Small intestine (tissue), 7 donors: ENCODE measurements around the gene RBM19. TPM values are rescaled to one million over a fixed set of nuclear protein-coding genes. Genes with fewer than 3 reads are reported as not detected.

Experiments used
- DNase-seq, 2 donors: peaks; one replicate each; pipeline versions ENCODE4 v3.0.0 to v3.0.0-alpha.2; 2013
- FAIRE-seq: peaks from 2 replicates; lab custom pipeline; 2012; peaks lifted over from hg19 to GRCh38; lab: Jason Lieb, UNC
- H3K27ac ChIP-seq, 3 donors: one replicate each; pipeline ENCODE4 v1.5.1; 2013; ENCODE audit warnings: low read length in 2 of 3, mild to moderate bottlenecking in 2 of 3, control low read depth in 1 of 3, inconsistent platforms in 1 of 3, low read depth in 1 of 3, moderate library complexity in 1 of 3
- H3K27me3 ChIP-seq, 3 donors: one replicate each; pipeline ENCODE4 v1.6.1; 2013; ENCODE audit warnings: low read length in 3 of 3, inconsistent platforms in 1 of 3; ENCODE audit not compliant: control insufficient read depth in 3 of 3, insufficient read depth in 3 of 3
- H3K36me3 ChIP-seq, 3 donors: one replicate each; pipeline ENCODE4 v1.6.1; 2013; ENCODE audit warnings: low read length in 3 of 3, inconsistent platforms in 1 of 3, low read depth in 1 of 3, mild to moderate bottlenecking in 1 of 3, moderate library complexity in 1 of 3; ENCODE audit not compliant: control insufficient read depth in 3 of 3, insufficient read depth in 2 of 3
- H3K4me1 ChIP-seq, 3 donors: one replicate each; pipeline ENCODE4 v1.6.1; 2013; ENCODE audit warnings: low read length in 2 of 3, inconsistent platforms in 1 of 3, low read depth in 1 of 3, mild to moderate bottlenecking in 1 of 3, moderate library complexity in 1 of 3; ENCODE audit not compliant: control insufficient read depth in 3 of 3, insufficient read depth in 2 of 3
- H3K4me3 ChIP-seq, 3 donors: one replicate each; pipeline ENCODE4 v1.5.1; 2013; ENCODE audit warnings: low read length in 3 of 3, control low read depth in 1 of 3, inconsistent platforms in 1 of 3, low read depth in 1 of 3, mild to moderate bottlenecking in 1 of 3, moderate library complexity in 1 of 3
- H3K9me3 ChIP-seq, 2 donors: one replicate each; pipeline ENCODE4 v1.6.1; 2013; ENCODE audit warnings: low read depth in 1 of 2, low read length in 1 of 2; ENCODE audit not compliant: control insufficient read depth in 2 of 2, insufficient read depth in 1 of 2
- WGBS, 3 donors: extraction: QIAGEN DNeasy Blood & Tissue Kit; methylation state at CpG; one replicate each; pipeline ENCODE4 v1.1.7; 2013; 5-methylcytosine and 5-hydroxymethylcytosine counted together
- polyA plus RNA-seq, 4 donors: library from polyadenylated mRNA; stranded (reverse) in 3 of 4; unstranded in 1 of 4; fragments of 200-250 nt in 3 of 4; fragments of 120-200 nt in 1 of 4; gene quantifications; one replicate each; pipeline versions ENCODE4 v1.2.1 to v1.2.3, GENCODE V29; 2013
- donor health status: healthy with polysubstance abuse.
- donor health status: control.
- donor health status: control.
- donor health status: Bipolar disorder and iron deficiency.
- donor health status: healthy.

Gene RBM19
- polyA plus RNA-seq, 4 donors: 10.0 to 23.5 (median 14.6) TPM

DNA sequence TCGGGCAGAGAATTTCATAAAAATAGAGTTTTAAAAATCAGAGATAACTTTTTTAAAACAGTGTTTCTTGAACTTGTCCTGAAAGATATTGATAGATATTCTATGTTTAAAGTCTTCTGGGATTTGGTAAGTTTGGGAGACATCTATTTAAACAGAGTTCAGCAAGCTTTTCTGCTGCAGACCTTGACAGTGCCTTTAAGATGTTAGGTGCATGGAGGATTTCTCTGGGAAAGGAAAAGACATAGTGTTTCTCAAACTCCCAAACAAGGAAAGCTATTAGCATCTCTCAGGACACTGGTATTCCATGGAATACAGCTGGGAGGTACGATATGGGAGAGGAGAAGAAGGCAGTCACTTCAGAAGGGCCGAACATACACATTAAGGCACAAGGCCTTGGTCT, 97.8 kb downstream of the RBM19 start:
- Histone ChIP-seq H3K4me1 (no peaks in the 10 kb centered on the region), H3K27me3 (no peaks in the 10 kb centered on the region), H3K9me3 (no peaks in the 10 kb centered on the region), H3K27ac (no peak overlapping the region), H3K4me3 (no peak overlapping the region), H3K36me3 (peaks cover 0 to 5% (median 0%) of the 10 kb centered on the region in 3 donors)
- DNase-seq (no peak), FAIRE-seq (no peak)
- WGBS, 3 donors: 92 to 98% (median 94%) methylated on average over 3 of the region's 3 CpGs

- no peaks in the 10 kb centered on the region for H3K27me3 ChIP-seq
- H3K4me1 ChIP-seq: peaks cover 0 to 2% (median 0%) of the 10 kb centered on the region in 3 donors
- no peaks in the 10 kb centered on the region for H3K9me3 ChIP-seq
- H3K27ac ChIP-seq: no peak overlapping the region
- no peak for FAIRE-seq
- WGBS, 3 donors: 91 to 96% (median 93%) methylated on average over 6 of the region's 6 CpGs
- DNase-seq: no peak
- peaks cover 0 to 5% (median 2%) of the 10 kb centered on the region in 3 donors for H3K36me3 ChIP-seq
- no peak overlapping the region for H3K4me3 ChIP-seq
These were observed 98.9 kb downstream of the RBM19 start for GRCh38 chr12:113867258-113867657.

GRCh38 chr12:113866496-113866895, 99.6 kb downstream of the RBM19 start:
- H3K36me3 ChIP-seq: peaks cover 0 to 5% (median 2%) of the 10 kb centered on the region in 3 donors
- peaks cover 0 to 2% (median 0%) of the 10 kb centered on the region in 3 donors for H3K4me1 ChIP-seq
- FAIRE-seq (no peak), DNase-seq (no peak)
- 90 to 95% (median 94%) methylated on average over 1 of the region's 1 CpG for WGBS, 3 donors
- no peak overlapping the region for H3K27ac ChIP-seq
- H3K27me3 ChIP-seq: no peaks in the 10 kb centered on the region
- no peaks in the 10 kb centered on the region for H3K9me3 ChIP-seq
- no peak overlapping the region for H3K4me3 ChIP-seq

DNA sequence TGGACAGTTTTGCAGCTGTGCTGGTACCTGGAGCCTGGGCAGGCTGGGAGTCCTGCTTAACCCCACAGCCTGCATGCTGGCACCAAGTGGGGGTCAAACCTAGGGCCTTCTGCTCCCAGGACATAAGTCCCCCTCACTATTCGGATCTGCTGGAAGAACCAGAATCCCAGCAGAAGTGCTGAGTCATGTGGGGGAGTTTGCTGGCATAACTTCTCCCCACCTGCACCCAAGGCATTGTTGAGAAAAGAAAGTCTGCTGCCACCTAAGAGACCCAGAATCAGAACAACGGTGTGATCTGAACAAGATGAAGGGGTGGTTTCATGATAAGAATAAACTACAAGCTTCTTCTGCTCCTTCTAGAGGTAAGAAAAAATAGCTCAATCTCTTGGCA, 102.7 kb downstream of the RBM19 start:
- 83 to 100% (median 92%) methylated on average over 2 of the region's 2 CpGs for WGBS, 3 donors
- H3K27ac ChIP-seq: no peak overlapping the region
- FAIRE-seq: no peak
- no peaks in the 10 kb centered on the region for H3K27me3 ChIP-seq
- H3K36me3 ChIP-seq: peaks cover 0 to 12% (median 2%) of the 10 kb centered on the region in 3 donors
- no peak for DNase-seq
- H3K4me3 ChIP-seq: no peak overlapping the region
- peaks cover 0 to 2% (median 0%) of the 10 kb centered on the region in 3 donors for H3K4me1 ChIP-seq
- no peaks in the 10 kb centered on the region for H3K9me3 ChIP-seq

- Histone ChIP-seq H3K27ac (no peak overlapping the region), H3K9me3 (no peaks in the 10 kb centered on the region), H3K4me1 (peaks cover 0 to 2% (median 0%) of the 10 kb centered on the region in 3 donors), H3K36me3 (peaks cover 0 to 16% (median 2%) of the 10 kb centered on the region in 3 donors), H3K27me3 (no peaks in the 10 kb centered on the region), H3K4me3 (no peak overlapping the region)
- DNase-seq (no peak), FAIRE-seq (no peak)
- WGBS, 3 donors: 52 to 61% (median 60%) methylated on average over 17 to 18 of the region's 18 CpGs
These were observed 103.3 kb downstream of the RBM19 start for GRCh38 chr12:113862590-113863454.

DNA sequence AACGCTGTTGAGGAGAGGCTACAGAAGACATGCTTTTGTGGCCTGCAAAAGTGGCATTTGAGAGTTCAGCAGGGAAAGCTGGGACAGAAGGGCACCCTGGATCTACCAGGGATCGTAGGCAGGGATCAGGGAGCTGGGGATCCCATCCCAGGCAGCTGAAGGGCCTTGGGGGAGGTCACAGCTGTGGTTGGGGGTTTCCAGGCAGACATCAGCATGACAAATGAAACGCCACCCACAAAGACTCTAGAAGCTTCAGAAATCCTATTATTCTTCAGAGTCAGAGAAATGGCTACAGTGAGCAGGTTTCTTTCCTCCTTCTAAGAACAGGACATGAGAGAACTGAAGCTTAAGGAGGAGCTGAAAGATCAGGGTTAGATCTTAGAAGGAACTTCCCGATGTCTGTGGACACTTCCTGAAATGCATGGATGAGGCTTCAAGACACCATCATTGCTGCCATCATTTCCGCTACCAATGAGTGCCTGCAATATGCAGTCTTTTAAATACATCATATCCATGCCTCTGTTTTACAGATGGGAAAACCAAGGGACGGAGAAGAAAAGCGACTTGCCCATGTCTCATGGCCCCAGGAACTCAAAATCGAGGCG, 104.3 kb downstream of the RBM19 start:
- H3K36me3 ChIP-seq: peaks cover 0 to 25% (median 2%) of the 10 kb centered on the region in 3 donors
- no peak overlapping the region for H3K27ac ChIP-seq
- DNase-seq (no peak), FAIRE-seq (no peak)
- peaks cover 0 to 2% (median 0%) of the 10 kb centered on the region in 3 donors for H3K4me1 ChIP-seq
- no peaks in the 10 kb centered on the region for H3K9me3 ChIP-seq
- no peak overlapping the region for H3K4me3 ChIP-seq
- WGBS, 3 donors: 90% methylated on average over 9 of the region's 9 CpGs
- no peaks in the 10 kb centered on the region for H3K27me3 ChIP-seq

DNA sequence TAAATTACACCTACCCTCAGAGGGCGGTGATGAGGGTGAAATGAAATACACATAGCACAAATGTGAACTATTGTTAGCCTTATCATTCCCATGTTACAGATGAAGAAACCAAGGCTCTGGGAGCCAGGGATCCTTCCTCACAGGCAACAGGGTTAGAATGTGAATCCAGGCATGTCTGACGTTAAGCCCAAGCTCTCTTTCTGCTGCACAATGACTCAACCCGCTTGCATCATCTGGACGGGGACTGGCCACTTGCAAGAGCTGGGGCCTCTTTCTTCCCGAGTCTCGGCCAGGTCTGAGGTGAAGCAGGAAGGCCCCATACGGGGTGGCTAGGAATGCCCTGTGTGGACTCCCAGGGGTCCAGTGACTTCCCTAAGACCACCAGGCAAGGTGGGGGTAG, 105.2 kb downstream of the RBM19 start:
- Histone ChIP-seq H3K4me3 (no peak overlapping the region), H3K4me1 (peaks cover 0 to 2% (median 0%) of the 10 kb centered on the region in 3 donors), H3K27me3 (no peaks in the 10 kb centered on the region), H3K27ac (no peak overlapping the region), H3K36me3 (peaks cover 0 to 32% (median 3%) of the 10 kb centered on the region in 3 donors), H3K9me3 (no peaks in the 10 kb centered on the region)
- WGBS, 3 donors: 87 to 92% (median 90%) methylated on average over 7 of the region's 7 CpGs
- DNase-seq: no peak
- FAIRE-seq: no peak

GRCh38 chr12:113860059-113860820, 105.9 kb downstream of the RBM19 start:
- peaks cover 0 to 2% (median 0%) of the 10 kb centered on the region in 3 donors for H3K4me1 ChIP-seq
- H3K4me3 ChIP-seq: no peak overlapping the region
- 86 to 90% (median 88%) methylated on average over 17 of the region's 17 CpGs for WGBS, 3 donors
- H3K36me3 ChIP-seq: peaks cover 0 to 35% (median 3%) of the 10 kb centered on the region in 3 donors
- H3K27me3 ChIP-seq: no peaks in the 10 kb centered on the region
- H3K9me3 ChIP-seq: no peaks in the 10 kb centered on the region
- no peak overlapping the region for H3K27ac ChIP-seq
- no peak for FAIRE-seq
- no peak for DNase-seq
